Hippocampal formation (tissue), 2 donors: Measurements from ENCODE around the gene RAB23.
"Not testable (repeated sequence)": the region's sequence is repeated elsewhere in the genome, so short reads cannot be mapped to it uniquely, and the experiment has no call there.

Experiments
- DNase-seq, 2 donors: peaks; one replicate each; lab custom pipeline; 2025; lab: John Stamatoyannopoulos, UW

The RAB23 gene

DNA sequence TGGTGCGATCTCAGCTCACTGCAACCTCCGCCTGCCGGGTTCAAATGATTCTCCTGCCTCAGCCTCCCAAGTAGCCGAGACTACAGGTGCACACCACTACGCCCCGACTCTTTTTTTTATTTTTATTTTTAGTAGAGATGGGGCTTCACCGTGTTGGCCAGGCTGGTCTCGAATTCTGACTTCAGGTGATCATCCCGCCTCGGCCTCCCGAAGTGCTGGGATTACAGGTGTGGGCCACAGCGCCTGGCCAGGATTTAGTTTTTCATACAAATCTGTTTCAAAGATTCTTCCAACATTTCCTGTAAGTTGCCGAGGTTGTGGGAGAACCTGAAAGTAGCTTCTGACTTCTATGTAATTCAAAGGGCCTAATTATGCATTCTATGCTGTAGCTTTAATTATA, 21.4 kb upstream of the RAB23 start:
- not testable (repeated sequence) for DNase-seq

DNA sequence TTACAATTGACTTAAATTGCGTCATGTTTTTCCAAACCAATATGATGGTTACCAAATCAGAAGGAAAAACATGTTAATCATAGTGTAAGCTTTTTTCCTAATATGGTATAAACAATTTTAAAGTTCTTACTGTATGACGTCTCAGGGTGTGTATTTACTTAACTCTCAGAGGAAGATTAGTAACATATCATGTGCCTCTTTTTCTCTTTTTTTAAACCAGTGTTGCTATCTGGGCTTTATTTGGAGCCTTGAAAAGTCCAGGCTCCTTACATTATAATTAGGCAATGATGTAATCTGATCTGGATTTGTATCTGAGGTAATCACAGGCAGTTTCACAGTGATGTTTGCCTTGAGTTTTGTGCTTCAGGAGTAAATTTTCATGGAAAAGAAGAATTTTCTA, 20.4 kb upstream of the RAB23 start:
- no peak for DNase-seq

DNA sequence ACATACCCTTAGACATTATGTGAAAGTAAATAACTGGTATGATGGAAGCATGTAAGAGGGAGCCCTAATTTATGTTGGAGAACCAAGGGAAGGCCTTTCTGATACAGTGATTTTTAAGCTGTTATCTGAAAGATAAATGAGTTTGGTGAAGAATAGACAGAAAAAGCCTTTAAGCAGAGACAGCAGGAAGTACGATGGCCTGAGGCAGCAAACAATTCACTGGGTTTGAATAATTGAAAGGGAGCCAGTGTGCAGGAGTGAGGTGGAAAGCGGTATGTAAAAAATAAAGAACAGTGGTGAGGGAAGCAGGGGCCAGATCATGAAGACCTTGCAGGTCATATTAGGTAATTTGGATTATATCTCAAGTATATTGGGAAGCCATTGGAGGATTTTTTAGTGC, 4.1 kb upstream of the RAB23 start:
- DNase-seq: no peak

DNA sequence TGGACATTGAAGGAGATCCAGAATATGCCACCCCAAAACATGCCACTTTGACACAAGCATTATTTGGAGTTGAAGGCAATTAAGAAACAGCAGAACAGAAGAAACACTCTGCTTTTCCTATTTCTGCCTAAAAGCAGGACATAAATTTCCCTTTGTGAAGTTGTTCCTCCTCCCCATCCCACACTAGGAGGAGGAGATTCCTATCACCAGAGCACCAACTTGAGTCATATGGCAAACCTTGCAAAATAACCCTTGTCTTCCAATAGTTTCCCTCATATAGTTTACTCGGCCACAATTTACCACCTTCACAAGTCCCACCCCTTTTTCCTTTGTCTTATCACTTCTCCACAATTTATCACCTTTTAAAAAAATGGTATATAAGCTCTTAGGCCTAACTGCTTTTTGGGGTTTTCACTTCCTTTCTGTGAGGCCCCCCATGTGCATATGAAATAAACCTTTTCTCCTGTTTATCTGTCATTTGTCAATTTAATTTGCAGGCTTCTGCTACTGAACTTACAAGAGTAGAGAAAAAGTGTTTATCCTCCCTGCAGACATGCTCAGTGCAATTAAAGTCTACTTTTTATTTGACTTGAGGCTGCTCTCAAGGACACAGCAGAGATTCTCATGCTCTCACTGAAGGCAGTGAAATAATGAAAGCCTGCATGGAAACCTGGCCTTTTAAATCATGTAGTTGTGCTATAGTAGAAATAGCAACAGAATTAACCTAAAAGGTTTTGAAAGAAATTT, 2.8 kb upstream of the RAB23 start:
- DNase-seq: no peak

DNA sequence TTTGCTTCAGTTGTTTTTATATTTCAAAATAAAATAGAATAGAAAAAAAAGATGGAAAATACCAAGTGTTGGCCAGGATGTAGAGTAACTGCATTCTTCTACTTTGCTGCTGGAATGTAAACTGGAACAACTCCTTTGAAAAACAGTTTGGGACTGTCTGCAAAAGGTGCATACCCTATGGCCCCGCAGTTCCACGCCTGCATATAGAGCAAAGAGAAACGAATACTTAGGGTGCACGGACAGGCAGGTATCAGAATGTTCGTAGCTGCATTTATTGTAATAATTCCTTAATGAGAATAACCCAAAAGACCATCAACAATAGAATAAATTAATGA, 603 bp upstream of the RAB23 start:
- DNase-seq: no peak

DNA sequence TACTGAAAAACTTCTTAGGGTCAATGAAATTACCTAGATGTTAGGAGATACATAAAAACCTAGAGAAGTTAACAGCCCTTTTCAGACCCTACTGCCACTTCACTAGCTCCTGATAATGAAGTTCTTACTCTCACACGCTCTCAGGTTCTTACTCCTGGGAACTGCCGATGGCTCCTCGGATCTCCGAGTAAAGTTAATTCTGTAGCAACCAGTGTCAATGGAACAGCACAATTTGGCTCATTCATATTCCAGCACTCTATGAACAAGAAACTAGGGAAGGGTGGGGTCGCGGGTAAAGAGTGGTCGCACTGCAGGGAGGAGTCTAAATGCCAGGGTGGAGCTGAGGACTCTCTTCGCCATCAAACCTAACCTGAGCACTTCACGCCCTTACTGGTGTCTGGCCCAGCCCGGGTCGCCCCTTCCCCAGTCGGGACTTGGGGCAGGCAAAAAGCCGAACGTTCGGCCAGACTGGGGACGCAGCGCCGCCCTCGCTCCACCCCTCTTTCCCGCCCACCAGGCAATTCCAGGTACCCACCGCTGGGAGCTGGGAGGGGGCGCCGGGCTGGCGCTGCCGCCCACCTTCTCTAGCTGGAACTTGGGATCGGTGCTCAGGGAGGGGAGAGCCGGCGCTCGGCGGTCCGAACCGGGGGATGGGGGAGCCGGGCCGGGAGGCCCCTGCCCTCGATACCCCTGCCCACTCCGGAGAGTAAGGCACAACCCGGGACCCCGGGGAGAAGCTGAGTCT, 744 bp downstream of the RAB23 start:
- peak; percentile 17 to 40 for DNase-seq

DNA sequence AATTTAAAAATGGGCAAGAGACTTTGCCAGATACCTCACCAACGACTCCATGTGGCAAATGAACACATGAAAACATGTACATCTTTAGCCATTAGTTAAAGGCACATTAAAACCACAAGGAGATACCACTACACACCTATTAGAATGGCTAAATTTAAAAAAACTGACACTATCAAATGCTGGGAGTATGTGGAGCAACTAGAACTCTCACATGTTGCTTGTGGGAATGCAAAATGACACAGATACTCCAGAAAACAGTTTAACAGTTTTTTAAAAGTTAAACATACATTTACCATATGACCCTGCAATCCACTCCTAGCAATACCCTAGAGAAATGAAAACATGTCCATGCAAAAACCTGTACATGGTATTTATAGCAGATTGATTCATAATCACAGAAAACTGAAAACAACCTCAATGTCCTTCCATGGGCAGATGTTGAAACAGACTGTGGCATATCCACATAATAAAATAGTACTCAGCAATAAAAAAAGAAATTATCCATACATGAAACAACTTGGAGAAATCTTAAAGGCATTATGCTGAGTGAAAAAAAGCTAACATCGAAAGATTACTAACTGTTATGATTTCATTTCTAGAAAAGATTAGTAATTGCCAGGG, 1.9 kb downstream of the RAB23 start:
- no peak for DNase-seq

DNA sequence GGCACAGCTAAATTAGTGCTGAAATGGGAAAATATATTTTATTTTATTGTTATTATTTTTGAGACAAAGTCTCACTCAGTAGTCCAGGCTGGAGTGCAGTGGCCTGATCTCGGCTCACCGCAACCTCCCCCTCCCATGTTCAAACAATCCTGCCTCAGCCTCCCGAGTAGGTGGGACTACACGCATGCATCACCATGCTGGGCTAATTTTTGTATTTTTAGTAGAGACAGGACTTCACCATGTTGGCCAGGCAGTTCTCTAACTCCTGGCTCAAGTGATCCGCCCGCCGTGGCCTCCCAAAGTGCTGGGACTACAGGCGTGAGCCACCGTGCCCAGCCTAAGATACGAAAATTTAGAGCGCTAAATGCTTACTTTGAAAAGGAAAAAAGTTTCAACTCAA, 4.8 kb downstream of the RAB23 start:
- no peak for DNase-seq

DNA sequence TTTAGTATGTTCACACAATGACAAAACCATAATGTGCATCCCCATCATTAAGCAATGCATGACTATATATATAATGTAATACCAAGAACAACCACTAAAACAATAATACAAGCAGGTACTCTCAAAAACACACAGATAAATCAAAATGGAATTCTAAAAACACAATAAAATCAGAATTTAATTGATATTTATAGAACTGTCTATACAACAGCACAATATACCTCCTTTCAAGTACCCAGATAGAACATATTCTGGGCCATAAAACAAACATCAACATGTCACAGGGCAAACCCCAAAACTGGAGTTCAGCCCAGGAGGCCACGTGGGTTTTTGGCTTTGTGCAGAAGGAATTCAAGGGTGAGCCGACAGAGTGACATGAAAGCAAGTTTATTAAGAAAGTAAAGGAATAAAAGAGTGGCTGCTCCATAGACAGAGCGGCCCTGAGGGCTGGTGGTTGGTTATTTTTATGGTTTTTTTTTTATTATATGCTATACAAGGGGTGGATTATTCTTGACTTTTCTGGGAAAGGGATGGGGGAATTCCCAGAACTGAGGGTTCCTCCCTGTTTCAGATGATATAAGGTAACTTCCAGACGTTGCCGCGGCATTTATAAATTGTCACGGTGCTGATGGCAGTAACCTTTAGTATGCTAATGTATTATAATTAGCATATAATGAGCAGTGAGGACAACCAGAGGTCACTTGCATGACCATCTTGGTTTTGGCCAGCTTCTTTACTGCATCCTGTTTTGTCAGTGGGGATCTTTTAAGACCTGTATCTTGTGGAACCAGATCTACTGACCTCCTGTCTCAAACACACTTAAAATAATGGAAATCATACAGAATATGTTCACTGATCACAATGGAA, 5.6 kb downstream of the RAB23 start:
- DNase-seq: no peak

DNA sequence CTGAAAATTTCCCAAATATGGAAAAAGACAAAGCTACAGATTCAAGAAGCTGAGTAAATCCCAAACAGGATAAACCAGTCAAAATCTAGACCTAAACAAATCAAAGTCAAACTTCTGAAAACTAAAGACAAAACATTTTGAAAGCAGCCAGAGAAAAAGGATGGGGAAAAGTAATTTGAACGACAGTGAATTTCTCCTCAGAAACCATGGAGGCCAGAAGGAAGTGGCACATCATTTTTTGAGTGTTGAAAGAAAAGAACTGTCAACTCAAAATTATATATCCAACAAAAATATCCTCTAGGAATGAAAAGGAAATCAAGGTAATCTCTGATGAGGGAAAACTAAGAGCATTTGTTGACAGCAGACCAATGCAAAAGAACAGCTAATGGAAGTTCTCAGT, 6.8 kb downstream of the RAB23 start:
- no peak for DNase-seq

DNA sequence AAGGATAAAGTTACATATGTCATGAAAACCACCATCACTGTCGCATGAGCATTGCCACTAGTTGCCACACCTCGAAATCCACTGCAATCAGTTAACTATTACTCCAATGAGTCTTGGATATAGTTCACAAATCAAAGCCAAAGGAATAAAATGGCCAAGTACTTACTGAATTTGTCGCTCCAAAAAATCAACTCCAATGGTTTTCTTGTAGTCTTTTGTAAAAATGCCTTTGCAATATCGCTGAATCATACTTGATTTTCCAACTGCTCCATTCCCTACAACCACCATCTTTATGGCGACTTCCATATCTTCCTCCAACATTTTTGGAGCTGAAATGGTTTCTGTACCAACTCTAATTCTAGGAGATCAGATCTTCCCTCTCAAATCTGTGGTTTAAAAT, 12.0 kb downstream of the RAB23 start:
- DNase-seq: no peak

DNA sequence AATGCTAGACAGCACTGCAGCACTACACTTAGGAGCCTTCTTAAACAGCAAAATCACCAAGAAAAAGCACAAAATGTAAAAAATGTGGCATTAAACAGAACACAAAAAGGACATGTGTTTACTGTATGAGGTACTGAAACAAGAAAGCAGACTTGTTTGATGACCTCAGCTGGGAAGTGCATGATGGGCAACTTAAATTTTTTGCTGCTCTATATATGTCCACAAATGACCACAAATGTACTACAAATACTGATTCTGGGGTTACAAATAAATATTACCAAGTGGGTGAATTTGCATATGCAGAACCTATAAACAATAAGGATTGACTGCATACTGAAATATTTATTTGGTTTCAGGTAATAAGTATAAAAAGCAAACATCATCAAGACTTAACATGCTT, 13.1 kb downstream of the RAB23 start:
- no peak for DNase-seq

DNA sequence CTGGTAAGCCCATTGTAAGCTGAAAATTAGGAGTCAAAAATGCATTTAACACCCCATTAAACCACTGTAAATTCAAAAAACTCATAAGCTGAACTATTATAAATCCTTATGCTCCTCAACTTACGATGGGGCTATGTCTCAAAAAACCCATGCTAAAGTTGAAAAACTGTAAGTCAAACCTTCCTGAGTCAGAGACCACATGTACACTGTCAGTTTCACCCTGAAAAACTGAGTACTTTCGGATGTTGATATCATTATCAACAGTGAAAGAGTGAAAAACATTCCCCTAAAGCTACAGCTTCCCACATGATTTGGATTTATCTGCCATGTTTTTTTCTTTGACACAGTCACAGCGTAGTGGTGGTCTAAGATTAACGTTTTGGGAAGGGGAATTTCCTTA, 14.2 kb downstream of the RAB23 start:
- DNase-seq: no peak

DNA sequence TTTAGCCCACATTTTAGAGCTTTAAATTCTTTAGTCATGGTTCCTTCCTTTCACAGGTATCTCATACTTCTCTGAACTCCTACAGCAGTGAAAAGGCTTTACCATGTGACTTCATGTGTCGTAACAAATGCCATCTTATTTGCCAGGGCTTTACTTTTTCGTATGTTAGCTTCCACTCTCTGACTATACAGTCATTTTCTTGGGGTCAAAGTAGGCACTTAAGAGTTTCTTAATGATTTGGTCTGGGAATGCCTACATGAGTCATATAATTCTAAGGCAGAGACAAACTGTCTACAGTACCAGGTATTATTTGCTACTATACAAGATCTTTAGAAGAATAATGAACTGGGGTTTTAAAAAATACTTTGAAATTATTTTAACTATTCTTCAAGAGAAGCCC, 15.0 kb downstream of the RAB23 start:
- DNase-seq: no peak

DNA sequence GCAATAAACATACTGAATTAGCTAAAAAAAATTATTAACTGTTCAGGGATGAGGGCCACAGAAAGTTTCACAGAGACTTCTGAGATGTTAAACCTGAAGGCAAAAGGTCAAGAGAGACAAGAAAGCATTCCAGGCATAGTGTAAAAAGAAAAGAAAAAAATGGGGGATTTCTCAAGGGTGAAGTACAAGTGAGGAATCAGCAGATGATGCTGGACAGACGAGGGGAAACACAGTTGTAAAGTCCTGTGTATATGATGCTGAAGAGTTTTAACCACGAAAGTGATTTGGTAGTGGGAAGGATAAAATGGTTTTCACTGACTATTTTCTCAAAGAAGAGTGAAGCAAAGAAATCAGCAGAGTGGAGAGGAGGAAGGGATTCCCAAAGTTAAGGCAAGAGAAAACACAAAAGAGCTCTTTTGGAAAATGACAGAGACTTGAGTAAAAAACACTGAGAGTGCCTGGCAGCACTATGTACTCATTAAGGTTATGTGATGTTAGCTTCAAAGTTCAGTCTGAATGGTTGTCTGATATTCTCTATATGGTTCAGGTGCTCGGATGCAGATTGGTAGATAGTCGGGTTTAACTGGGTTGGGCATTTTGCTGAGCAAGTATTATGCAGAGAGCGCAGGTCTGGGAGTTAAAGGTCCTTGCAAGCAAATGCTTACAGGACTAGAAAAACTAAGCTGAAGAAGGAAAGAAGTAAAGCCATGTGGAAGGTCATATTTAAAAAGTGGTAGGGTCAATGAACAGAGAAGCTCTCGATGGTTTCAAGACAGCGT, 16.4 kb downstream of the RAB23 start:
- no peak for DNase-seq

DNA sequence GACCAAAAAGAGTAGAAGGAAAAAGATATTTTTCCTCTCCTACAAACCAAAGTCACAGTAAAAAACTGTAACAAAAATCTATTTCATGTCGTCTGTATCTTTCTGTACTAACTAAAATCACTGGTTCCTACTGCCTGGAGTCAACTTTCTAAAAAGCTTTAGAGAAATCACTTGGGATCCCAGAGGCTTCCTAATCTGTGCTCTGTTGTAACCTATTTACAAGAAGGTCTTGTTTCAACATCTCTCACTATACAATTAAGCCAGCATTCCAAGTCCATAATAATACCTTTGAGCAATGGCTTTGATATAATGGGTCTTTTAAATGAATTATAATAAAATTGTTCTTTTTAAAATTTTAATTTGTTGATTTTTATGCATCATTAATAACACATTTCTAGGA, 20.4 kb downstream of the RAB23 start:
- no peak for DNase-seq

DNA sequence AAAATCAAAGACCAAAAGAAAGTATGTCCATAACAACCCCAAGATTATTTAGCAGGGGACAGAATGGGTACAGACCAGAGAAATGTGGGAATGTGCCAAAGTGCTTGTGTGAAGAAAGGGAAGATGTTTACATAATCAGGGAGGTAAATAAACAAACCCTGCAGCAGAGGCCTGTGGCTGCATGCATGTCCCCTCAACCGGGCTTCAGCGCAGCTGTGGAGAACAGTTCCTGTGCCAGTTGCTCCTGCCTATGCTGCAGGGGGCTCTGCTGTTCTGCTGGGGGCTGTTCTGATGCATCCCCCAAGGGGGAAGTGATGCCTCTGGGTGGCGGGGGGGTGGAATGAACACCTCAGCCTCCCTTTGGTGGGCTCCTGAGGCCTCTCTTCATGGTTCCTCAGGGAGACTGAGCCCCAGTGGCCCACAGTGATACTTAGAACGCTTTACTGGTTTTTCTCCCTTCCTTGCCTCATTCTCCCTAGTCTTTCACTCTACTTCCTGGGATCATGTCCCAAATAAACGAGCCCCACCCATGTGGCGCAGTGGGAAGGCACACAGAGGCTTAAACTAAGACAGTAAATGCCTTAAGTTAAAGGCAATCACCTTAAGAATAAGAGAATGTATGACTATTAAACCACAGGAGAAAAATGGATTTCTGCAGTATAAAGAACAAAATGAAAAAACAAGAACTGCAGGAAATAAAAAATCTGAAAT, 23.0 kb downstream of the RAB23 start:
- DNase-seq: no peak

DNA sequence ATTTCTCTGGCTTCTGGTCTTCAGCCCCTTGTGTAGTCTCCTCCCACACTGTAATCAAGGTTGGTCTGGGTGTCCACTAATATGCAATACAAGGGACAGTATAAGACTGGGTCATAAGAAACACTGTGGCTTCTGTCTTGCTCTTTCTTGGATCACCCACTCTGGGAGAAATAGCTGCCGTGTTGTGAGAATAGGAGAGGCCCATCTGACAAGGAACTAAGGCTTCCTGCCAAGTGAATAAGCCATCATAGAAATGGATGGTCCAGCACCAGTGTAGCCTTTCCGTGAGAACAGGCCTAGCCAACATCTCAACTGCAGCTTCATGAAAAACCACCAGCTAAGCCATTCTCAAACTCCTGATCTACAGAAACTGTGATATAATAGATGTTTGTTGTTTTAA, 26.6 kb downstream of the RAB23 start:
- DNase-seq: no peak

DNA sequence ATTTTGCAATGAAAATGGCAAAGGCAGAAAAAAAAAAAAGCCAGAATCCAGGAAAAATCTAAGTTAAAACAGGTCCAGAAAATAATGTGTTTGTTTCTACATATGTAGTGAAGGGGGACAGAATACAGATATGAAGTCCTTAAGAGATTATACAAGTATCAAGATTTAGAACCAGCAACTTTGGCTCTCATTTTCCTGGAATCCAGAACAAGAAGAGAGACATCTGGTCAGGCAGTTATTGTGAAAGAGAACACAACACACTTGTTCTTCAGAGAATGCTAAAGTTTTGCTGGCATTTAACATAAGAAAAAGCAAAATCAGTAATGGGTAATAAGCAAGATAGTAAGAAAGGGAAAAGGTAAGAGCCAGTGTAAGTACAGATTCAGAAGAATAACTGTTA, 28.9 kb downstream of the RAB23 start:
- no peak for DNase-seq

DNA sequence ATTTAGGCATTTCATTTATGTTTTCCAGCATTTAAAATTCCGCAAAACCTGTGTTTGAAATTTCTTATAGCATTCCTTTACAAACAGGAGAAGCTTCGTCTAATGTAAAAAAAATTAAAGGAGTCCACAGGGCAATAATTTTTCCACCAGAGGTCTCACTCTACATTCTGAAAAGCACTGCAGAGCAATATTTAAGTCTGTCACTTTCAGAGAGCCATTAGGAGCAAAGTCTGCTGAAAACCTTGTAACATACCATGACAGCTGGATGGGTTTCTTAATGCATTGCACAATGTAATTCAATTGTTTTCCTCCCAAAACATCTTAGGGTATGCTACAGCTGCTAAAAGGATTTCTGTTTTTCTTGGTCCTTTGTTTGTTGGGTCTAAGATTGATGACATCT, 32.0 kb downstream of the RAB23 start:
- no peak for DNase-seq

DNA sequence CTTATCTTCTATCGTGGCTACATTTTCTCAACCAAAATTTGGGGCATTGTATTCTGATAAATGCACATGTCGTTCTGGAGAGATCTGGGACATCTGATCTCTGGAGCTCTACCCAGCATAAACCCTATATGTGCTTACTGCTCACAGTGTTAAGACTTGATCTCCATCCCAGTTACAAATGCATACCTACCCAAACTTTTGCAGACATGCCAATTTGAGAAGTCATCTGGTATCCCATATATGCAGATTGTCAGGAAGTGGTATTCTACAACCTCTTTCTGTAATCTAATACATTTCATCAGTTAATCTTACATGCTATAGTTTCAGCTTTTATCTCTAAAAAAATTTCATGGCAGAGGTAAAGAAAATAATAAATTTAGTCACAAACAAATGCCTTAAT, 38.8 kb downstream of the RAB23 start:
- no peak for DNase-seq
